GM12878 (cell line): ENCODE results near the gene HMBS. TPM values are rescaled to one million over a fixed set of nuclear protein-coding genes. Genes with fewer than 3 reads are reported as not detected.
A peak's percentile ranks its signal among the peaks of the same experiment; 100 is the strongest.

ENCODE experiments used
- ATAC-seq: fragments of 200-7000 bp; cut with Tn5 transposase; 3 replicates; pipeline ENCODE4 v1.9.1; 2020; ENCODE audit warnings: mild to moderate bottlenecking, moderate library complexity
- BruUV-seq: library from RNA; stranded (reverse); fragments of 400-500 nt; replicated peaks from 2 replicates; lab custom pipeline; 2021; lab: Mats Ljungman, UMichigan
- CTCF ChIA-PET: fragments of 300-600 bp; sonication (Branson Sonifier 250); formaldehyde crosslinking; extraction: SDS; loops from one replicate; lab custom pipeline; 2021; ENCODE audit warnings: inconsistent platforms; lab: Yijun Ruan, JAX
- POLR2A ChIA-PET: fragments of 350-600 bp; formaldehyde crosslinking; extraction: SDS; loops from one replicate; lab custom pipeline; 2021; ENCODE audit warnings: inconsistent platforms; lab: Charles Lee
- RAD21 ChIA-PET: fragments of 300-600 bp; sonication (Branson Sonifier 250); formaldehyde crosslinking; loops from one replicate; lab custom pipeline; 2023; ENCODE audit warnings: antibody characterized with exemption; ENCODE audit not compliant: unreplicated experiment; lab: Charles Lee
- SMC1A ChIA-PET: fragments of 300-600 bp; sonication (Branson Sonifier 250); formaldehyde crosslinking; loops from one replicate; lab custom pipeline; 2023; ENCODE audit not compliant: unreplicated experiment, uncharacterized antibody; lab: Charles Lee
- DNase-seq: peaks from one replicate; pipeline ENCODE4 v3.0.0-alpha.2; 2011; ENCODE audit warnings: low read depth, low spot score
- FAIRE-seq: peaks from 3 replicates; lab custom pipeline; 2011; peaks lifted over from hg19 to GRCh38; lab: Jason Lieb, UNC
- H2AFZ ChIP-seq: 2 replicates; pipeline ENCODE4 v1.6.0; 2011; ENCODE audit warnings: low read depth, low read length, control low read depth; ENCODE audit not compliant: control insufficient read depth
- H3K27ac ChIP-seq: 2 replicates; pipeline ENCODE4 v1.5.1; 2011; ENCODE audit warnings: control low read depth; ENCODE audit not compliant: control insufficient read depth, insufficient read depth
- H3K27me3 ChIP-seq, 2 experiments: replicated peaks in 1 of 2; 2 replicates each; pipeline versions ENCODE4 v1.6.0 to v1.6.1; 2011; ENCODE audit warnings: low read length in 1 of 2; ENCODE audit not compliant: control insufficient read depth in 2 of 2, insufficient read depth in 2 of 2
- H3K36me3 ChIP-seq, 2 experiments: 2 replicates each; pipeline ENCODE4 v1.5.1; 2011; ENCODE audit warnings: low read length in 1 of 2; ENCODE audit not compliant: control insufficient read depth in 2 of 2, insufficient read depth in 2 of 2
- H3K4me1 ChIP-seq: 2 replicates; pipeline ENCODE4 v1.6.1; 2011; ENCODE audit warnings: mild to moderate bottlenecking, low read length, moderate library complexity, mixed read lengths; ENCODE audit not compliant: control insufficient read depth, insufficient read depth
- H3K4me2 ChIP-seq: 2 replicates; pipeline ENCODE4 v1.6.0; 2011; ENCODE audit warnings: control low read depth; ENCODE audit not compliant: control insufficient read depth, insufficient read depth
- H3K4me3 ChIP-seq: fragments of 200-600 bp; sonication (generic); 2 replicates; pipeline ENCODE4 v1.5.1; 2016
- H3K79me2 ChIP-seq: 2 replicates; pipeline ENCODE4 v1.6.0; 2011; ENCODE audit warnings: low read length; ENCODE audit not compliant: control insufficient read depth, insufficient read depth
- H3K9ac ChIP-seq: 2 replicates; pipeline ENCODE4 v1.8.0; 2011; ENCODE audit warnings: low read length, control low read depth, mixed read lengths; ENCODE audit not compliant: control insufficient read depth, insufficient read depth
- H3K9me3 ChIP-seq: replicated peaks from 3 replicates; pipeline ENCODE4 v1.5.1; 2011; ENCODE audit warnings: mild to moderate bottlenecking, low read length; ENCODE audit not compliant: control insufficient read depth, insufficient read depth
- H4K20me1 ChIP-seq: 2 replicates; pipeline ENCODE4 v1.6.0; 2011; ENCODE audit not compliant: control insufficient read depth, insufficient read depth
- ASH2L ChIP-seq: fragments of 300-600, 200-600 bp; sonication (generic); IDR thresholded peaks from 2 replicates; pipeline ENCODE4 v1.6.1; 2017; ENCODE audit warnings: low read depth, mild to moderate bottlenecking, borderline replicate concordance
- BCL11A ChIP-seq: IDR thresholded peaks from 2 replicates; pipeline ENCODE4 v1.6.1; 2011; ENCODE audit warnings: low read depth, low read length
- CBX5 ChIP-seq: sonication (generic); IDR thresholded peaks from 2 replicates; pipeline ENCODE4 v1.6.1; 2016; ENCODE audit warnings: low read depth, moderate library complexity, mild to moderate bottlenecking, inconsistent platforms
- DPF2 ChIP-seq: fragments of 450-650 bp; IDR thresholded peaks from 2 replicates; pipeline ENCODE4 v1.6.1; 2017; ENCODE audit warnings: mild to moderate bottlenecking
- IKZF1 ChIP-seq: fragments of 450-650 bp; conservative IDR thresholded peaks from 2 replicates; pipeline ENCODE4 v1.6.1; 2017; ENCODE audit warnings: antibody characterized with exemption, mild to moderate bottlenecking
- MTA2 ChIP-seq: fragments of 450-650 bp; IDR thresholded peaks from 2 replicates; pipeline ENCODE4 v1.6.1; 2016; ENCODE audit warnings: low read depth, mild to moderate bottlenecking, moderate library complexity
- MYB ChIP-seq: fragments of 150-350 bp; IDR thresholded peaks from 2 replicates; pipeline ENCODE4 v1.6.1; 2014; ENCODE audit warnings: mild to moderate bottlenecking, low read depth, low read length, borderline replicate concordance
- NFIC ChIP-seq: IDR thresholded peaks from 2 replicates; pipeline ENCODE4 v1.6.1; 2012; ENCODE audit warnings: low read depth, mild to moderate bottlenecking, inconsistent platforms, low read length, moderate library complexity
- NR2C2 ChIP-seq: IDR thresholded peaks from 2 replicates; pipeline ENCODE4 v1.6.1; 2011; ENCODE audit warnings: borderline replicate concordance, low read depth; ENCODE audit not compliant: control insufficient read depth, insufficient read length
- RAD21 ChIP-seq: IDR thresholded peaks from 2 replicates; pipeline ENCODE4 v1.6.1; 2011; ENCODE audit warnings: mild to moderate bottlenecking, low read depth, low read length, moderate library complexity; ENCODE audit not compliant: insufficient read depth
- ZNF207 ChIP-seq: fragments of 450-650 bp; IDR thresholded peaks from 2 replicates; pipeline ENCODE4 v1.6.1; 2014; ENCODE audit warnings: antibody characterized with exemption, mild to moderate bottlenecking, borderline replicate concordance
- ZNF384 ChIP-seq: IDR thresholded peaks from 2 replicates; pipeline ENCODE4 v1.6.1; 2012; ENCODE audit warnings: low read depth, mild to moderate bottlenecking, low read length, improper control_type of control experiment, borderline replicate concordance
- WGBS: methylation state at CpG from one replicate; pipeline ENCODE4 v1.1.6; 2016; ENCODE audit warnings: low lambda C conversion rate; ENCODE audit not compliant: insufficient replicate concordance, insufficient coverage; ENCODE audit errors: missing lambda C conversion rate; 5-methylcytosine and 5-hydroxymethylcytosine counted together
- in situ Hi-C: fragments of 300-500 bp; cut with MboI; formaldehyde crosslinking; loops from 9 replicates; pipeline ENCODE4 v1.14.3; 2018; ENCODE audit warnings: mixed read lengths
- intact Hi-C: fragments of 100-400 bp; cut with micrococcal nuclease; formaldehyde crosslinking; loops from one replicate; pipeline ENCODE4 v1.14.2; 2022; ENCODE audit not compliant: unreplicated experiment
- polyA plus RNA-seq, 11 experiments: library from polyadenylated mRNA; depleted of rRNA in 4 of 11; unstranded in 6 of 11; stranded (reverse) in 5 of 11; fragments of >200 nt; fragmentation: Nextera tagmentation in 4 of 11; fragmentation: Illumina TruSeq in 1 of 11; extraction: Ambion mirVana in 4 of 11; extraction: Trizol in 1 of 11; gene quantifications; 1 replicate in 1 of 11; 2 replicates in 10 of 11; pipeline versions ENCODE4 v1.2.1 to v1.2.3, GENCODE V29; 2011 to 2016; ENCODE audit warnings: inconsistent platforms in 2 of 11, missing spikeins in 2 of 11, low read depth in 1 of 11
- total RNA-seq, 4 experiments: library from RNA; depleted of rRNA in 3 of 4; stranded (reverse); fragments of >200 nt in 3 of 4; fragmentation: Illumina TruSeq in 1 of 4; extraction: Trizol in 1 of 4; gene quantifications; 2 replicates each; pipeline versions ENCODE4 v1.2.1 to v1.2.3, GENCODE V29; 2013 to 2021
- TF ChIP-seq, protein P1 (sequence below): IDR thresholded peaks from 2 replicates; pipeline ENCODE4 v1.6.1; 2012; ENCODE audit warnings: mild to moderate bottlenecking, low read depth, low read length
- TF ChIP-seq, protein P2 (sequence below): fragments of 450-650 bp; IDR thresholded peaks from 2 replicates; pipeline ENCODE4 v1.6.1; 2014; ENCODE audit warnings: mild to moderate bottlenecking

The HMBS gene
- total and polyA plus RNA-seq, 10 of the 15 experiments (the other 5 are each of a cell fraction or from before 2014, with no cell fraction given), result 17.7 to 96.7 (median 49.7) TPM

DNA sequence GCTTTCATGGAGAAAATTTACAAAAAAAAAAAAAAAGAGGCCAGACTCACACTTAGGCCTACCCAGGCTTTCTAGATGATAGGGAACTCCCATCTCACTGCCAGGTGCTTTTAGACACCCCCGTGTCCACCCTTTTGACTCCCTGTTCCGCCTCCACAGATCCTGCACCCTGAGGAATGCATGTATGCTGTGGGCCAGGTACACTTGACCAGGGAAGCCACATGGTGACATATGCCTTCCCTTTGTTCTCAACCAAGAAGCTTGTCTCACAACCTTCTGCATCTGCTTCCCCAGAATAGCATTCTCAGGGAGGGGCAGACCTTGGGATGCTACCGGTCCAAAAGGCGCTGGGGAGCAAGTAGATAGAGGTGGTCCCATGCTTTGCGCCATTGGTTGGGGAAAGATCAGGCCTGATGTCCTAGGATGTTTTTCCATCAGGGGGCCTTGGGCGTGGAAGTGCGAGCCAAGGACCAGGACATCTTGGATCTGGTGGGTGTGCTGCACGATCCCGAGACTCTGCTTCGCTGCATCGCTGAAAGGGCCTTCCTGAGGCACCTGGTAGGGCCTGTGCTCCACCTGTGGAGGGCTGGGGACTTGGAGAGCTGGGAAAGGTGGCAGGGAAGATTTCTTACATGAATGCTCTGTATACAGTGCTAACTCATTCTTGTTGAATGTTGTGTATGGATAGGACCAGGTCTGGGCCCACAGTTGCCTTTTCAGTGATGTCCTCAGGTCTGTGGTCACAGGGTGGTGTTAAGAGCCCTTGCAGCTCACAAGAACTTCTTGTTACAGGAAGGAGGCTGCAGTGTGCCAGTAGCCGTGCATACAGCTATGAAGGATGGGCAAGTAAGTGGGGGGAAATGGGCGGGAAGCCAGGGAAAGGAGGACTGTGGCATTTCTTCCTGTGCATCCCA is 7.5 kb downstream of the HMBS start:
- H3K4me3 ChIP-seq, result peak overlapping the region; percentile 83
- CTCF ChIA-PET, result interaction anchor here (1.2 to 2.8 kb wide), 4 partner anchors 40 to 231 kb away, joined by 3 to 13 read pairs (median 3); no protein-coding TSS in a partner anchor
- H3K4me1 ChIP-seq, result peaks cover 17% of the 10 kb centered on the region
- BruUV-seq, result no TSS peak
- no peak for TF ChIP-seq BCL11A
- TF ChIP-seq NFIC, result no peak
- no peak for TF ChIP-seq NR2C2
- TF ChIP-seq, protein P1, sequence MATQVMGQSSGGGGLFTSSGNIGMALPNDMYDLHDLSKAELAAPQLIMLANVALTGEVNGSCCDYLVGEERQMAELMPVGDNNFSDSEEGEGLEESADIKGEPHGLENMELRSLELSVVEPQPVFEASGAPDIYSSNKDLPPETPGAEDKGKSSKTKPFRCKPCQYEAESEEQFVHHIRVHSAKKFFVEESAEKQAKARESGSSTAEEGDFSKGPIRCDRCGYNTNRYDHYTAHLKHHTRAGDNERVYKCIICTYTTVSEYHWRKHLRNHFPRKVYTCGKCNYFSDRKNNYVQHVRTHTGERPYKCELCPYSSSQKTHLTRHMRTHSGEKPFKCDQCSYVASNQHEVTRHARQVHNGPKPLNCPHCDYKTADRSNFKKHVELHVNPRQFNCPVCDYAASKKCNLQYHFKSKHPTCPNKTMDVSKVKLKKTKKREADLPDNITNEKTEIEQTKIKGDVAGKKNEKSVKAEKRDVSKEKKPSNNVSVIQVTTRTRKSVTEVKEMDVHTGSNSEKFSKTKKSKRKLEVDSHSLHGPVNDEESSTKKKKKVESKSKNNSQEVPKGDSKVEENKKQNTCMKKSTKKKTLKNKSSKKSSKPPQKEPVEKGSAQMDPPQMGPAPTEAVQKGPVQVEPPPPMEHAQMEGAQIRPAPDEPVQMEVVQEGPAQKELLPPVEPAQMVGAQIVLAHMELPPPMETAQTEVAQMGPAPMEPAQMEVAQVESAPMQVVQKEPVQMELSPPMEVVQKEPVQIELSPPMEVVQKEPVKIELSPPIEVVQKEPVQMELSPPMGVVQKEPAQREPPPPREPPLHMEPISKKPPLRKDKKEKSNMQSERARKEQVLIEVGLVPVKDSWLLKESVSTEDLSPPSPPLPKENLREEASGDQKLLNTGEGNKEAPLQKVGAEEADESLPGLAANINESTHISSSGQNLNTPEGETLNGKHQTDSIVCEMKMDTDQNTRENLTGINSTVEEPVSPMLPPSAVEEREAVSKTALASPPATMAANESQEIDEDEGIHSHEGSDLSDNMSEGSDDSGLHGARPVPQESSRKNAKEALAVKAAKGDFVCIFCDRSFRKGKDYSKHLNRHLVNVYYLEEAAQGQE, result no peak
- no peak for TF ChIP-seq DPF2
- no peak for TF ChIP-seq RAD21
- TF ChIP-seq, protein P2, sequence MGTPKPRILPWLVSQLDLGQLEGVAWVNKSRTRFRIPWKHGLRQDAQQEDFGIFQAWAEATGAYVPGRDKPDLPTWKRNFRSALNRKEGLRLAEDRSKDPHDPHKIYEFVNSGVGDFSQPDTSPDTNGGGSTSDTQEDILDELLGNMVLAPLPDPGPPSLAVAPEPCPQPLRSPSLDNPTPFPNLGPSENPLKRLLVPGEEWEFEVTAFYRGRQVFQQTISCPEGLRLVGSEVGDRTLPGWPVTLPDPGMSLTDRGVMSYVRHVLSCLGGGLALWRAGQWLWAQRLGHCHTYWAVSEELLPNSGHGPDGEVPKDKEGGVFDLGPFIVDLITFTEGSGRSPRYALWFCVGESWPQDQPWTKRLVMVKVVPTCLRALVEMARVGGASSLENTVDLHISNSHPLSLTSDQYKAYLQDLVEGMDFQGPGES, result no peak
- TF ChIP-seq ZNF384, result no peak
- no peak for TF ChIP-seq MTA2
- TF ChIP-seq CBX5, result no peak
- TF ChIP-seq ASH2L, result no peak
- TF ChIP-seq IKZF1, result no peak
- no peak for TF ChIP-seq MYB
- no peak for TF ChIP-seq ZNF207
- POLR2A ChIA-PET, result interaction anchor here (0.7 to 1.5 kb wide), 7 partner anchors 10 to 104 kb away, joined by 3 to 5 read pairs (median 4); partner anchors contain the start of gene VPS11
- no peaks in the 10 kb centered on the region for H4K20me1 ChIP-seq
- H3K9ac ChIP-seq, result peak overlapping the region; percentile 88; the same call in 1 of the 2 replicates
- RAD21 ChIA-PET, result interaction anchor here (1.0 kb wide), 1 partner anchor 18 kb away, joined by 5 read pairs; no protein-coding TSS in a partner anchor
- peak overlapping the region; percentile 90 for H3K4me2 ChIP-seq
- H2AFZ ChIP-seq, result no peak overlapping the region
- ATAC-seq (no peak), FAIRE-seq (no peak), DNase-seq (no peak)
- WGBS, result 72% methylated on average over 13 of the region's 13 CpGs
- intact Hi-C loops, result no loop called here
- H3K9me3 ChIP-seq, result no peaks in the 10 kb centered on the region
- H3K27ac ChIP-seq, result no peak overlapping the region
- in situ Hi-C loops, result no loop called here
- peaks cover 33% of the 10 kb centered on the region for H3K79me2 ChIP-seq
- no peaks in the 10 kb centered on the region for H3K27me3 ChIP-seq
- SMC1A ChIA-PET, result interaction anchor here (0.5 to 1.6 kb wide), 4 partner anchors 18 to 230 kb away, joined by 3 to 4 read pairs (median 4); partner anchors contain the start of gene VPS11
- H3K36me3 ChIP-seq, result peaks cover 9 to 13% of the 10 kb centered on the region in 2 experiments
